RWPE2 (cell line): ENCODE measurements around the gene UCN.

Source experiments
- ATAC-seq: fragments of 200-7000 bp; cut with Tn5 transposase; 3 replicates; pipeline ENCODE4 v1.9.1; 2021; ENCODE audit warnings: low read depth
- DNase-seq: peaks from one replicate; pipeline ENCODE4 v3.0.0-alpha.2; 2020; ENCODE audit warnings: low spot score
- H3K27ac ChIP-seq: fragments of 450-650 bp; 2 replicates; pipeline ENCODE4 v1.5.1; 2017; ENCODE audit warnings: mild to moderate bottlenecking; ENCODE audit not compliant: poor library complexity, severe bottlenecking
- H3K27me3 ChIP-seq: fragments of 250-450 bp; sonication (Bioruptor Pico); 2 replicates; pipeline ENCODE4 v1.5.1; 2021; ENCODE audit warnings: mild to moderate bottlenecking, moderate library complexity; ENCODE audit not compliant: insufficient read depth, poor library complexity, severe bottlenecking
- H3K36me3 ChIP-seq: fragments of 250-450 bp; sonication (Bioruptor Pico); 2 replicates; pipeline ENCODE4 v1.5.1; 2020; ENCODE audit warnings: low read depth, mild to moderate bottlenecking, moderate library complexity
- H3K4me1 ChIP-seq: fragments of 250-450 bp; sonication (Bioruptor Pico); 2 replicates; pipeline ENCODE4 v1.5.1; 2021; ENCODE audit warnings: mild to moderate bottlenecking, moderate library complexity; ENCODE audit not compliant: insufficient read depth, poor library complexity, severe bottlenecking
- H3K4me3 ChIP-seq: fragments of 250-450 bp; sonication (Bioruptor Pico); 2 replicates; pipeline ENCODE4 v1.5.1; 2021; ENCODE audit warnings: mild to moderate bottlenecking, moderate library complexity; ENCODE audit not compliant: severe bottlenecking
- H3K9me3 ChIP-seq: fragments of 250-450 bp; sonication (Bioruptor Pico); 2 replicates; pipeline ENCODE4 v1.5.1; 2021; ENCODE audit warnings: mild to moderate bottlenecking, moderate library complexity; ENCODE audit not compliant: severe bottlenecking
- TF ChIP-seq, protein P1 (sequence below): fragments of 450-650 bp; IDR thresholded peaks from one replicate; pipeline ENCODE4 v1.5.1; 2017; ENCODE audit warnings: mild to moderate bottlenecking, moderate library complexity; ENCODE audit not compliant: poor library complexity, severe bottlenecking

UCN gene

DNA sequence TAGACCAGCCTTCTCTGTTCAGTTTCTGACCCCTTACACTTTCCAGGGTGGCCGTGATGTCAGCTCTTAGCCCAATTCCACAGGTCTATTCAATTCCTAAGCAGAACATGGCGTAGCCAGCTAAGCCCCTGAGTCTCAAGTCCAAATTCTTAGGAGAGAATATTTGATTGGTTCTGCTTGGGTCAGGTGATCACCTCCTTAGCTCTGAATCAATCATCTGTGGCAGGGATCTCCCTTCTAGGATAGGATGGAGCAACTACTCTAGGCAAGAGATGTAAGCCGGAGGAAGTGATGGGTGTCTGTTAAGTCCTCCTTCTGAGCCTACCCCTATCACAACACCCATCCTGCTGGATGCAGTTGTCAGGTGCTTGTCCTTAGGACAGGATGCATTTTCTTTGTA is 11.1 kb downstream of the UCN start:
- no peaks in the 10 kb centered on the region for H3K9me3 ChIP-seq
- DNase-seq (no peak), ATAC-seq (no peak)
- no peak overlapping the region for H3K27ac ChIP-seq
- no peaks in the 10 kb centered on the region for H3K27me3 ChIP-seq
- H3K36me3 ChIP-seq, result no peaks in the 10 kb centered on the region
- peaks cover 12% of the 10 kb centered on the region for H3K4me1 ChIP-seq
- no peak overlapping the region for H3K4me3 ChIP-seq
- TF ChIP-seq, protein P1, sequence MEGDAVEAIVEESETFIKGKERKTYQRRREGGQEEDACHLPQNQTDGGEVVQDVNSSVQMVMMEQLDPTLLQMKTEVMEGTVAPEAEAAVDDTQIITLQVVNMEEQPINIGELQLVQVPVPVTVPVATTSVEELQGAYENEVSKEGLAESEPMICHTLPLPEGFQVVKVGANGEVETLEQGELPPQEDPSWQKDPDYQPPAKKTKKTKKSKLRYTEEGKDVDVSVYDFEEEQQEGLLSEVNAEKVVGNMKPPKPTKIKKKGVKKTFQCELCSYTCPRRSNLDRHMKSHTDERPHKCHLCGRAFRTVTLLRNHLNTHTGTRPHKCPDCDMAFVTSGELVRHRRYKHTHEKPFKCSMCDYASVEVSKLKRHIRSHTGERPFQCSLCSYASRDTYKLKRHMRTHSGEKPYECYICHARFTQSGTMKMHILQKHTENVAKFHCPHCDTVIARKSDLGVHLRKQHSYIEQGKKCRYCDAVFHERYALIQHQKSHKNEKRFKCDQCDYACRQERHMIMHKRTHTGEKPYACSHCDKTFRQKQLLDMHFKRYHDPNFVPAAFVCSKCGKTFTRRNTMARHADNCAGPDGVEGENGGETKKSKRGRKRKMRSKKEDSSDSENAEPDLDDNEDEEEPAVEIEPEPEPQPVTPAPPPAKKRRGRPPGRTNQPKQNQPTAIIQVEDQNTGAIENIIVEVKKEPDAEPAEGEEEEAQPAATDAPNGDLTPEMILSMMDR, result no peak

DNA sequence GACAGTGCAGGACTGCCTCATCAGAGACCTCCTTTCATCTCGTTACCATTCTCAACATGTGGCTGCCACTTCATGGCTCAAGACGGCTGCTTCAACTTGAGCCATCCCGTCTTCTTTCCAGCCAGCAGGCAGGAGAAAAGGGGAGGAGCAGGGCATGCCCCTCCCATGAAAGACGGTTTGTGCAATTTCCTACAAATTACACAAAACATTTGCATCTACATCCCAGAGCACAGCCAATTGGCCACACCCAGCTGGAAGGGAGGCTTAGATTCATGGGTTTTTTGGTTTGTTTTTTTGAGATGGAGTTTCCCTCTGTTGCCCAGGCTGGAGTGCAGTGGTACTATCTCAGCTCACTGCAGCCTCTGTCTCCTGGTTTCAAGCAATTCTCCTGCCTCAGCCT is 11.8 kb downstream of the UCN start:
- TF ChIP-seq, protein P1, result no peak
- no peak for ATAC-seq
- Histone ChIP-seq H3K9me3 (no peaks in the 10 kb centered on the region), H3K36me3 (no peaks in the 10 kb centered on the region), H3K4me1 (peaks cover 12% of the 10 kb centered on the region), H3K4me3 (no peak overlapping the region), H3K27me3 (no peaks in the 10 kb centered on the region), H3K27ac (no peak overlapping the region)
- DNase-seq, result no peak

DNA sequence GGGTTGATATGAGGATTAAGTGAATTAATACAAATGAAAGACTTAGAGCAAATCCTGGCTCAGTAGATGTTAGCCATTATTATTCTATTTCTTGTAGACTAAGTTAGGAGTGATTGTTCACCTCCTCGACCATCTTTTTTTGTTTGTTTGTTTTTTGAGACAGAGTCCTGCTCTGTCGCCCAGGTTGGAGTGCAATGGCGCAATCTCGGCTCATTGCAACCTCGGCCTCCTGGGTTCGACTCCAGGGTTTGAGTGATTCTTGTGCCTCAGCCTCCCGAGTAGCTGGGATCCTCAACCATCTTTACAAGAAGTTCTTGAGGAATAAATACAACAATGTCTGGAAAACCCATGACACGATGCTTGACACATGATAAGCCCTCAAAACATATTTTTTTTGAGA is 13.3 kb downstream of the UCN start:
- no peaks in the 10 kb centered on the region for H3K27me3 ChIP-seq
- DNase-seq (no peak), ATAC-seq (no peak)
- H3K27ac ChIP-seq, result no peak overlapping the region
- H3K4me1 ChIP-seq, result peaks cover 12% of the 10 kb centered on the region
- TF ChIP-seq, protein P1, result no peak
- no peak overlapping the region for H3K4me3 ChIP-seq
- no peaks in the 10 kb centered on the region for H3K9me3 ChIP-seq
- no peaks in the 10 kb centered on the region for H3K36me3 ChIP-seq

DNA sequence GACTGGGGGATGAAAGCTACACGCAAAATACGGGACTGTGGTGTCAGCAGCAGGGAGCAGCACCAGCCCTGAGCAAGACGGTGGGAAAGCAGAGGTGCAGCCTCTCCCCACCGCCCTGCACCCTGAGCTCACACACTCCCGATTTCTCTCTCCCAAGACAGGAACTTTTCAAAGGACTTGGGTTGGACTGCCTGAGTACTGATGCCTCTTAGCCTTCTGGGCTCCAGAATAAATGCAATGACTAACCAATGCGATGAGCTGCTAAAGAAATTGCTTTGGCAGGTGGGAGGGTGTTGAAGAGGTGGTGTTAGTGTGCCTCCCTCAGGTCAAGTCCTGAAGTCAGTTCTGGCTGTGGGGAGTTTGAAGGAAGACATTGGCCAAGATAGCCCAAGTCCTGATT is 16.4 kb downstream of the UCN start:
- Histone ChIP-seq H3K4me3 (no peak overlapping the region), H3K27me3 (no peaks in the 10 kb centered on the region), H3K36me3 (no peaks in the 10 kb centered on the region), H3K27ac (no peak overlapping the region), H3K4me1 (peaks cover 12% of the 10 kb centered on the region), H3K9me3 (no peaks in the 10 kb centered on the region)
- ATAC-seq (no peak), DNase-seq (no peak)
- TF ChIP-seq, protein P1, result no peak

DNA sequence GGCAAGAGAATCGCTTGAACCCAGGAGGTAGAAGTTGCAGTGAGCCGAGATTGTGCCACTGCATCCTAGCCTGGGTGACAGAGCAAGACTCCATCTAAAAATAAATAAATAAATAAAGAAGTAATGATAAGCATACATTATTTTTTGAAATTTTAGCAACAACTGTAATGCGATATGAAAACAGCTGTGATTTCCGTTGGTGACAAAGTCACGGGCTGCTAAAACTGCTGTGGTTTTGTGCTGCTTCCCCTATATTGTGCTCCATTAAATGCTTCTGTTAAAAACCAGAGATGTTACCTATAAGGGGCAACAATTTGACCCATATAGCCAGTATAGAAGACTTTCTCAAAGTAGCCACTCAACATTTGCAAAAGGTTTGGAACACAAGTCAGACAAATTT is 17.7 kb downstream of the UCN start:
- H3K27me3 ChIP-seq, result no peaks in the 10 kb centered on the region
- TF ChIP-seq, protein P1, result no peak
- H3K27ac ChIP-seq, result no peak overlapping the region
- ATAC-seq (no peak), DNase-seq (no peak)
- peaks cover 12% of the 10 kb centered on the region for H3K4me1 ChIP-seq
- H3K9me3 ChIP-seq, result no peaks in the 10 kb centered on the region
- H3K4me3 ChIP-seq, result no peak overlapping the region
- no peaks in the 10 kb centered on the region for H3K36me3 ChIP-seq
